H1 (cell line): ENCODE measurements around the gene WDR43. TPM values are rescaled to one million over a fixed set of nuclear protein-coding genes. Genes with fewer than 3 reads are reported as not detected.

Experiments used
- CTCF ChIA-PET: fragments of 300-600 bp; sonication (Branson Sonifier 250); formaldehyde crosslinking; loops from one replicate; lab custom pipeline; 2021; ENCODE audit not compliant: partially characterized antibody; lab: Charles Lee
- POLR2A ChIA-PET: fragments of 300-600 bp; sonication (Branson Sonifier 250); formaldehyde crosslinking; loops from one replicate; lab custom pipeline; 2021; ENCODE audit warnings: inconsistent platforms; ENCODE audit not compliant: partially characterized antibody; lab: Charles Lee
- DNase-seq, 2 experiments: peaks; one replicate each; pipeline versions ENCODE4 v3.0.0 to v3.0.0-alpha.2; 2010 to 2022; ENCODE audit warnings: low spot score in 2 of 2, low read depth in 1 of 2, mixed read lengths in 1 of 2
- FAIRE-seq: peaks from 2 replicates; lab custom pipeline; 2011; peaks lifted over from hg19 to GRCh38; lab: Jason Lieb, UNC
- H2AFZ ChIP-seq: 2 replicates; pipeline ENCODE4 v1.8.1; 2012; ENCODE audit warnings: low read length, inconsistent platforms
- H2AK5ac ChIP-seq: 2 replicates; pipeline ENCODE4 v1.6.1; 2013; ENCODE audit warnings: low read depth, low read length
- H2BK120ac ChIP-seq: replicated peaks from 2 replicates; pipeline ENCODE3; 2013; ENCODE audit warnings: low read depth, low read length, inconsistent platforms
- H2BK12ac ChIP-seq: 2 replicates; pipeline ENCODE4 v1.6.1; 2013; ENCODE audit warnings: low read depth, low read length
- H2BK15ac ChIP-seq: 2 replicates; pipeline ENCODE4 v1.6.1; 2013; ENCODE audit warnings: low read length
- H2BK20ac ChIP-seq: 2 replicates; pipeline ENCODE4 v1.6.1; 2013; ENCODE audit warnings: low read length
- H2BK5ac ChIP-seq: 2 replicates; pipeline ENCODE4 v1.6.1; 2013; ENCODE audit warnings: low read depth, low read length
- H3K14ac ChIP-seq: 2 replicates; pipeline ENCODE4 v1.6.1; 2013; ENCODE audit warnings: inconsistent platforms; ENCODE audit not compliant: insufficient read length
- H3K18ac ChIP-seq: 2 replicates; pipeline ENCODE4 v1.6.1; 2013; ENCODE audit warnings: low read length; ENCODE audit errors: extremely low read depth
- H3K23ac ChIP-seq: 2 replicates; pipeline ENCODE4 v1.6.1; 2013; ENCODE audit warnings: inconsistent platforms; ENCODE audit not compliant: insufficient read length
- H3K23me2 ChIP-seq: 2 replicates; pipeline ENCODE4 v1.6.1; 2013; ENCODE audit warnings: low read depth, low read length
- H3K27ac ChIP-seq: 2 replicates; pipeline ENCODE4 v1.6.1; 2011; ENCODE audit warnings: low read depth, low read length, inconsistent platforms
- H3K27me3 ChIP-seq, 4 experiments: replicated peaks in 1 of 4; 1 replicate in 1 of 4; 2 replicates in 3 of 4; pipeline versions ENCODE4 v1.6.1 to v1.8.1; 2011 to 2013; ENCODE audit warnings: low read length in 3 of 4, mild to moderate bottlenecking in 3 of 4, inconsistent platforms in 2 of 4, mixed read lengths in 2 of 4, moderate library complexity in 1 of 4; ENCODE audit not compliant: control insufficient read depth in 3 of 4, insufficient read depth in 3 of 4; ENCODE audit errors: extremely low read depth in 1 of 4
- H3K36me3 ChIP-seq, 4 experiments: 2 replicates each; pipeline versions ENCODE4 v1.6.1 to v1.8.1; 2011 to 2013; ENCODE audit warnings: mild to moderate bottlenecking in 4 of 4, low read length in 3 of 4, moderate library complexity in 2 of 4, control low read depth in 1 of 4, inconsistent platforms in 1 of 4; ENCODE audit not compliant: insufficient read depth in 4 of 4, control insufficient read depth in 2 of 4
- H3K4ac ChIP-seq: replicated peaks from 2 replicates; pipeline ENCODE3; 2013; ENCODE audit warnings: low read length, low read depth, mixed read lengths, inconsistent platforms; ENCODE audit not compliant: insufficient read length
- H3K4me1 ChIP-seq, 4 experiments: replicated peaks in 1 of 4; 1 replicate in 1 of 4; 2 replicates in 3 of 4; pipeline versions ENCODE4 v1.6.1 to v1.8.1; 2011 to 2013; ENCODE audit warnings: low read length in 3 of 4, inconsistent platforms in 2 of 4, mixed read lengths in 1 of 4; ENCODE audit not compliant: insufficient read depth in 4 of 4, control insufficient read depth in 3 of 4
- H3K4me2 ChIP-seq, 2 experiments: 2 replicates each; pipeline versions ENCODE4 v1.6.1 to v1.8.1; 2011 to 2013; ENCODE audit warnings: low read depth in 2 of 2, low read length in 2 of 2, control low read depth in 1 of 2, inconsistent platforms in 1 of 2, mild to moderate bottlenecking in 1 of 2; ENCODE audit not compliant: insufficient read depth in 1 of 2
- H3K4me3 ChIP-seq, 4 experiments: fragments of 200-600, 300-600 bp in 1 of 4; sonication (generic), shearing (Covaris generic), sonication (Bioruptor Twin) in 1 of 4; 2 replicates each; pipeline versions ENCODE4 v1.5.1 to v1.8.1; 2011 to 2016; ENCODE audit warnings: low read length in 4 of 4, low read depth in 3 of 4, control low read depth in 2 of 4, inconsistent platforms in 2 of 4, mild to moderate bottlenecking in 2 of 4, mixed read lengths in 1 of 4, moderate library complexity in 1 of 4; ENCODE audit not compliant: insufficient read depth in 2 of 4; ENCODE audit errors: extremely low read depth in 1 of 4
- H3K56ac ChIP-seq: replicated peaks from 2 replicates; pipeline ENCODE3; 2013; ENCODE audit warnings: low read depth, mild to moderate bottlenecking, mixed read lengths, low read length, inconsistent platforms; ENCODE audit not compliant: insufficient read length
- H3K79me1 ChIP-seq: 2 replicates; pipeline ENCODE4 v1.6.1; 2013; ENCODE audit warnings: low read depth, low read length, control low read depth
- H3K79me2 ChIP-seq, 2 experiments: 2 replicates each; pipeline versions ENCODE4 v1.6.1 to v1.8.1; 2012 to 2013; ENCODE audit warnings: low read length in 2 of 2, mild to moderate bottlenecking in 2 of 2, inconsistent platforms in 1 of 2; ENCODE audit not compliant: insufficient read depth in 2 of 2, control insufficient read depth in 1 of 2
- H3K9ac ChIP-seq, 4 experiments: replicated peaks in 1 of 4; 1 replicate in 1 of 4; 2 replicates in 3 of 4; pipeline versions ENCODE4 v1.6.1 to v1.8.1; 2011 to 2013; ENCODE audit warnings: low read depth in 3 of 4, low read length in 3 of 4, control low read depth in 2 of 4, mild to moderate bottlenecking in 2 of 4, moderate library complexity in 2 of 4, inconsistent platforms in 1 of 4; ENCODE audit errors: extremely low read depth in 1 of 4
- H3K9me3 ChIP-seq, 2 experiments: 2 replicates each; pipeline versions ENCODE4 v1.6.1 to v1.8.1; 2012 to 2013; ENCODE audit warnings: mild to moderate bottlenecking in 2 of 2, moderate library complexity in 2 of 2, control low read depth in 1 of 2, inconsistent platforms in 1 of 2, low read depth in 1 of 2, low read length in 1 of 2, mixed read lengths in 1 of 2; ENCODE audit not compliant: insufficient read depth in 2 of 2
- H4K20me1 ChIP-seq, 2 experiments: replicated peaks in 1 of 2; 2 replicates each; pipeline versions ENCODE3 to v1.8.1; 2011 to 2013; ENCODE audit warnings: inconsistent platforms in 2 of 2, low read length in 2 of 2, mild to moderate bottlenecking in 1 of 2; ENCODE audit not compliant: insufficient read depth in 2 of 2, control insufficient read depth in 1 of 2
- H4K5ac ChIP-seq: 2 replicates; pipeline ENCODE4 v1.6.1; 2013; ENCODE audit warnings: low read length, low read depth, mixed read lengths, inconsistent platforms; ENCODE audit not compliant: insufficient read length
- H4K8ac ChIP-seq: 2 replicates; pipeline ENCODE4 v1.8.0; 2013; ENCODE audit warnings: mild to moderate bottlenecking, moderate library complexity, low read length, inconsistent platforms; ENCODE audit not compliant: insufficient read depth; ENCODE audit errors: extremely low read depth
- H4K91ac ChIP-seq: replicated peaks from 2 replicates; pipeline ENCODE3; 2013; ENCODE audit warnings: low read length, mixed read lengths, inconsistent platforms; ENCODE audit not compliant: insufficient read length
- CTBP2 ChIP-seq: IDR thresholded peaks from 2 replicates; pipeline ENCODE4 v1.7.0; 2011; ENCODE audit warnings: borderline replicate concordance, mild to moderate bottlenecking, moderate library complexity, mixed read lengths, low read length; ENCODE audit not compliant: insufficient read depth, insufficient read length
- FOSL1 ChIP-seq: IDR thresholded peaks from 2 replicates; pipeline ENCODE4 v1.6.1; 2011; ENCODE audit warnings: mild to moderate bottlenecking, low read depth, low read length, moderate library complexity; ENCODE audit not compliant: insufficient read depth
- PHF8 ChIP-seq: fragments of 200-600 bp; sonication (generic); conservative IDR thresholded peaks from 2 replicates; pipeline ENCODE4 v1.7.1; 2012; ENCODE audit warnings: low read depth, mild to moderate bottlenecking, inconsistent platforms, low read length, moderate library complexity
- RBBP5 ChIP-seq: IDR thresholded peaks from 2 replicates; pipeline ENCODE4 v1.7.1; 2012; ENCODE audit warnings: low read depth, mild to moderate bottlenecking, inconsistent platforms, low read length, moderate library complexity, borderline replicate concordance
- SIRT6 ChIP-seq: IDR thresholded peaks from one replicate; pipeline ENCODE4 v1.7.1; 2012; ENCODE audit warnings: low read length, inconsistent platforms
- WGBS, 2 experiments: shearing (Covaris generic) in 1 of 2; methylation state at CpG; one replicate each; pipeline versions ENCODE4 v1.1.6 to v1.1.7; 2013 to 2015; ENCODE audit warnings: low lambda C conversion rate in 2 of 2, mixed read lengths in 2 of 2, inconsistent platforms in 1 of 2, low coverage in 1 of 2, missing lambda C conversion rate in 1 of 2; ENCODE audit not compliant: insufficient replicate concordance in 2 of 2, insufficient coverage in 1 of 2, insufficient read length in 1 of 2; ENCODE audit errors: extremely low coverage in 1 of 2, missing lambda C conversion rate in 1 of 2; 5-methylcytosine and 5-hydroxymethylcytosine counted together
- polyA plus RNA-seq, 7 experiments: library from polyadenylated mRNA; depleted of rRNA in 3 of 7; stranded (reverse) in 5 of 7; unstranded in 2 of 7; fragments of >200 nt in 5 of 7; fragments of 200-250 nt in 2 of 7; gene quantifications; 1 replicate in 5 of 7; 2 replicates in 1 of 7; 4 replicates in 1 of 7; pipeline versions ENCODE4 v1.2.1 to v1.2.3, GENCODE V29; 2011 to 2013; ENCODE audit warnings: missing spikeins in 2 of 7, mixed read lengths in 2 of 7
- total RNA-seq: library from RNA; stranded (reverse); fragmentation: NEBNext Ultra II Directional; extraction: Animal tissue kit (Norgen Biotek cat#: 25700); gene quantifications from 2 replicates; pipeline ENCODE4 v1.2.1, GENCODE V29; 2021

Gene WDR43
- total and polyA plus RNA-seq, 2 of the 8 experiments (the other 6 are each of a cell fraction or from before 2014, with no cell fraction given): 57.8 to 142 TPM

GRCh38 chr2:28993206-28993960 lies 98.9 kb downstream of the WDR43 start:
- DNase-seq (no peak), FAIRE-seq (no peak)
- Histone ChIP-seq H4K5ac (no peak overlapping the region), H3K4me1 (no peaks in the 10 kb centered on the region), H3K4me3 (no peak overlapping the region), H3K79me2 (no peaks in the 10 kb centered on the region), H3K14ac (no peak overlapping the region), H3K23ac (no peak overlapping the region), H2BK15ac (no peak overlapping the region), H4K20me1 (no peaks in the 10 kb centered on the region), H2BK5ac (no peak overlapping the region), H2BK20ac (no peak overlapping the region), H4K91ac (no peak overlapping the region), H2BK12ac (no peak overlapping the region), H3K23me2 (no peaks in the 10 kb centered on the region; the same call in 1 of the 2 replicates), H3K9ac (no peak overlapping the region), H3K79me1 (no peaks in the 10 kb centered on the region), H3K4ac (no peak overlapping the region), H2AFZ (no peak overlapping the region), H3K4me2 (no peak overlapping the region), H3K9me3 (no peaks in the 10 kb centered on the region), H3K27me3 (no peaks in the 10 kb centered on the region), H2BK120ac (no peak overlapping the region), H3K18ac (no peak overlapping the region), H3K56ac (no peak overlapping the region), H3K27ac (no peak overlapping the region), H4K8ac (no peak overlapping the region), H2AK5ac (no peak overlapping the region), H3K36me3 (no peaks in the 10 kb centered on the region)
- 82% methylated on average over 6 of the region's 6 CpGs; no CpG with 5 or more reads in 1 of the 2 experiments for WGBS, 2 experiments
- no peak for TF ChIP-seq CTBP2
- TF ChIP-seq RBBP5: no peak
- TF ChIP-seq SIRT6: no peak
- TF ChIP-seq FOSL1: no peak
- no peak for TF ChIP-seq PHF8
- ChIA-PET POLR2A (no interaction called here), CTCF (interaction anchor here (0.5 to 1.4 kb wide), 4 partner anchors 15 to 42 kb away, joined by 3 to 4 read pairs (median 3); no protein-coding TSS in a partner anchor)
